SU-DHL-6 (cell line): ENCODE data around the gene PMIS2.

ENCODE experiments used
- H2AFZ ChIP-seq: fragments of 200-600 bp; sonication (generic); 2 replicates; pipeline ENCODE4 v1.6.1; 2014; ENCODE audit warnings: low read depth, mild to moderate bottlenecking, moderate library complexity, mixed read lengths, antibody characterized with exemption, low read length; ENCODE audit not compliant: severe bottlenecking
- H3F3A ChIP-seq: fragments of 200-600 bp; shearing (Covaris generic); 2 replicates; pipeline ENCODE4 v1.6.0; 2016; ENCODE audit warnings: antibody characterized with exemption, mild to moderate bottlenecking; ENCODE audit not compliant: insufficient read depth
- H3K27ac ChIP-seq: fragments of 200-600 bp; sonication (generic); 2 replicates; pipeline ENCODE4 v1.5.1; 2016; ENCODE audit warnings: low read depth, mild to moderate bottlenecking, low read length, moderate library complexity, mixed read lengths
- H3K27me3 ChIP-seq: fragments of 200-600 bp; sonication (generic), shearing (Covaris generic); 2 replicates; pipeline ENCODE4 v1.6.0; 2014; ENCODE audit warnings: mild to moderate bottlenecking, low read length
- H3K36me3 ChIP-seq: fragments of 200-600 bp; sonication (generic); 2 replicates; pipeline ENCODE4 v1.6.1; 2014; ENCODE audit warnings: mild to moderate bottlenecking, low read length, mixed read lengths
- H3K4me2 ChIP-seq: fragments of 300-600, 200-600 bp; shearing (Covaris generic), sonication (generic); 2 replicates; pipeline ENCODE4 v1.6.0; 2014; ENCODE audit warnings: low read length, low read depth, mild to moderate bottlenecking; ENCODE audit not compliant: poor library complexity, severe bottlenecking
- H3K4me3 ChIP-seq: fragments of 200-600 bp; sonication (generic); 2 replicates; pipeline ENCODE4 v1.5.1; 2014; ENCODE audit warnings: antibody characterized with exemption, low read length, mild to moderate bottlenecking, mixed read lengths; ENCODE audit not compliant: insufficient read depth, poor library complexity, severe bottlenecking
- H3K79me2 ChIP-seq: fragments of 200-600 bp; sonication (generic); 2 replicates; pipeline ENCODE4 v1.6.1; 2014; ENCODE audit warnings: mild to moderate bottlenecking, low read length, moderate library complexity; ENCODE audit not compliant: insufficient read depth
- H3K9ac ChIP-seq: fragments of 200-600 bp; sonication (generic); 2 replicates; pipeline ENCODE4 v1.7.0; 2014; ENCODE audit warnings: mild to moderate bottlenecking, low read length
- H3K9me2 ChIP-seq: fragments of 200-600 bp; sonication (generic); replicated peaks from 2 replicates; pipeline ENCODE4 v1.6.1; 2014; ENCODE audit warnings: low read length; ENCODE audit not compliant: insufficient read depth
- H3K9me3 ChIP-seq: fragments of 200-600 bp; sonication (generic); 2 replicates; pipeline ENCODE4 v1.6.1; 2014; ENCODE audit warnings: low read length, mixed read lengths; ENCODE audit not compliant: insufficient read depth
- H4K20me1 ChIP-seq: fragments of 200-600 bp; sonication (generic); 2 replicates; pipeline ENCODE4 v1.6.1; 2014; ENCODE audit warnings: low read depth, mild to moderate bottlenecking, antibody characterized with exemption, low read length, moderate library complexity, mixed read lengths
- CTCF ChIP-seq: fragments of 200-600 bp; sonication (generic); IDR thresholded peaks from one replicate; pipeline ENCODE4 v1.5.1; 2017; ENCODE audit warnings: antibody characterized with exemption, mild to moderate bottlenecking, low read length, moderate library complexity; ENCODE audit not compliant: insufficient read depth, poor library complexity, severe bottlenecking
- EZH2phosphoT487 ChIP-seq: fragments of 200-600 bp; sonication (generic), shearing (Covaris generic); conservative IDR thresholded peaks from 2 replicates; pipeline ENCODE4 v1.6.1; 2018; ENCODE audit warnings: mild to moderate bottlenecking, antibody characterized with exemption, low read length, moderate library complexity, mixed read lengths

PMIS2 gene

GRCh38 chr19:35612224-35612558, 26.2 kb downstream of the PMIS2 start:
- H3K36me3 ChIP-seq: no peaks in the 10 kb centered on the region
- peak overlapping the region; percentile 91 for H3K9ac ChIP-seq
- H3K27ac ChIP-seq: no peak overlapping the region
- peak overlapping the region; percentile 94 for H2AFZ ChIP-seq
- peak overlapping the region; percentile 72 for H3K4me3 ChIP-seq
- no peaks in the 10 kb centered on the region for H4K20me1 ChIP-seq
- no peak for TF ChIP-seq EZH2phosphoT487
- no peak for TF ChIP-seq CTCF
- H3K27me3 ChIP-seq: no peaks in the 10 kb centered on the region
- H3K79me2 ChIP-seq: peaks cover 8% of the 10 kb centered on the region; the same call in 1 of the 2 replicates
- H3F3A ChIP-seq: no peaks in the 10 kb centered on the region
- no peaks in the 10 kb centered on the region for H3K9me3 ChIP-seq
- H3K9me2 ChIP-seq: no peaks in the 10 kb centered on the region
- H3K4me2 ChIP-seq: peak overlapping the region; percentile 89

GRCh38 chr19:35612559-35613321, 26.8 kb downstream of the PMIS2 start, which contains the start of gene HAUS5:
TSS of gene HAUS5 (plus strand) at chr19:35612735. CDS start at chr19:35612795, 60 bp downstream.
- H4K20me1 ChIP-seq: no peaks in the 10 kb centered on the region

GRCh38 chr19:35613574-35613973, 27.6 kb downstream of the PMIS2 start:
- peaks cover 8% of the 10 kb centered on the region; the same call in 1 of the 2 replicates for H3K79me2 ChIP-seq
- H3K4me2 ChIP-seq: peak overlapping the region; percentile 89
- H3K4me3 ChIP-seq: no peak overlapping the region
- peak overlapping the region; percentile 91 for H3K9ac ChIP-seq
- H3K27me3 ChIP-seq: no peaks in the 10 kb centered on the region
- no peak overlapping the region for H2AFZ ChIP-seq
- H3K9me2 ChIP-seq: no peaks in the 10 kb centered on the region
- H3K27ac ChIP-seq: no peak overlapping the region
- no peaks in the 10 kb centered on the region for H4K20me1 ChIP-seq
- no peak for TF ChIP-seq EZH2phosphoT487
- TF ChIP-seq CTCF: no peak
- no peaks in the 10 kb centered on the region for H3F3A ChIP-seq
- no peaks in the 10 kb centered on the region for H3K9me3 ChIP-seq
- H3K36me3 ChIP-seq: no peaks in the 10 kb centered on the region

More at GRCh38 chr19:35612559-35613321, 26.8 kb downstream of the PMIS2 start, which contains the start of gene HAUS5:
- TF ChIP-seq EZH2phosphoT487 (no peak), CTCF (no peak)
- Histone ChIP-seq H2AFZ (peak within 1 kb of the TSS; percentile 94), H3K9me2 (no peaks in the 10 kb centered on the region), H3K4me3 (peak within 1 kb of the TSS; percentile 72), H3K9ac (peak within 1 kb of the TSS; percentile 91), H3K79me2 (peaks cover 8% of the 10 kb centered on the region; the same call in 1 of the 2 replicates), H3K27me3 (no peaks in the 10 kb centered on the region), H3F3A (no peaks in the 10 kb centered on the region), H3K27ac (peak within 1 kb of the TSS; percentile 27), H3K9me3 (no peaks in the 10 kb centered on the region), H3K36me3 (no peaks in the 10 kb centered on the region), H3K4me2 (peak within 1 kb of the TSS; percentile 89)
